ENCODE data around the gene ALKBH2.
A peak's percentile ranks its signal among the peaks of the same experiment; 100 is the strongest.
"Not testable (repeated sequence)": the region's sequence is repeated elsewhere in the genome, so short reads cannot be mapped to it uniquely, and the experiment has no call there.

ALKBH2 gene

DNA sequence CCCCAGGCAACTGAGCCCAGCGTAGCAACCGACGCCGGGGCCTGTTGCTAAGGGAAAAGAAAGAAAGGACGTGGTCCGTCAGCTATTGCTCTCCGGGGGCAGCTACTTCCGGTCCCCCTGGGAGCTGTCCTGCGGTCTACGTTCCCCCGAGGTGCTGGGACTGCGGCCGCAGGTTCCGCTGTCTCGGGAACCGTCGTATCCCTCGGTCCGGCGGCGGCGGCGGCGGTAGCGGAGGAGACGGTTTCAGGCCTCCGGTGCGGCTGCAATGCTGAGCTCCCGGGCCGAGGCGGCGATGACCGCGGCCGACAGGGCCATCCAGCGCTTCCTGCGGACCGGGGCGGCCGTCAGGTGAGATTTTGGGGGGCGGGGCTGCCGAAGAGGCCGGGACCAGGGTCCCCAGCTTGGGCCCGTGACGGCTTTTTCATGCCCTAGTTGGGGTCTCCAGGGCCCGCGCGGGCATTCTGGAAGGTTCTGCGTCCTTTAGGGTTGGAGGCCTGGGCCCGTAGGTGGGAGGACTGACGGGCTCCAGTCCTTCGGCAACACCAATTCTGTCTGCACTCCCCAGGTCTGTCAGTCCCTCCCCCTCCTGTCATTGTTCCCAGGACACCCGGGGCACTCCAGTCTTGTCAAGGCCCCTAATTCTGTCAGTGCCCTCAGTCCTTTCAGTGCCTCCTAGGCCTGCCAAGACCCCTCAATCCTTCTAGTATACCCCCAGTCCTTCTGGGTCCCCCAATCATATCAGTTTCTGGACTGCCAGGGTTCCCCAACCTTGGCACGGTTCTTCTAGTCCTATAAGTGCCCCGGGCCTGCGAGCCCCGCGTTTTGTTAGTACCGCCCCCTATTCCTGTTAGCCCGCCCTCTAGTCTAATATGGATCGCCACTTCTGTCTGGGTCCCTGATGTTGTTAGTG is 40.6 kb downstream of the ALKBH2 start, which contains the start of gene USP30:
Gene USP30 (plus strand): TSS at position 163 of the 910 bp plus-strand sequence. CDS start 103 bp downstream, at position 266.
- Histone ChIP-seq H3K9ac (ENCODE audit: low read depth, low read length, poor library complexity, severe bottlenecking) (peak within 1 kb of the TSS; percentile 87), H3K4me3 (ENCODE audit: low read length, poor library complexity, severe bottlenecking) (peak within 1 kb of the TSS; percentile 99), H3F3A (ENCODE audit: low read depth) (no peaks in the 10 kb centered on the region), H3K79me2 (ENCODE audit: insufficient read depth, low read length) (peaks cover 9% of the 10 kb centered on the region; the same call in 1 of the 2 replicates), H2AFZ (ENCODE audit: low read length) (peak within 1 kb of the TSS; percentile 98), H3K4me1 (ENCODE audit: insufficient read depth, low read length, poor library complexity, severe bottlenecking) (peaks cover 30% of the 10 kb centered on the region), H3K9me2 (replicated peaks; ENCODE audit: low read depth, low read length) (no peaks in the 10 kb centered on the region), H4K20me1 (ENCODE audit: insufficient read depth, low read length, poor library complexity, severe bottlenecking) (no peaks in the 10 kb centered on the region), H3K36me3 (ENCODE audit: insufficient read depth, low read length) (no peaks in the 10 kb centered on the region), H3K4me2 (ENCODE audit: low read depth, low read length, poor library complexity, severe bottlenecking) (peak within 1 kb of the TSS; percentile 98), H3K27me3 (ENCODE audit: insufficient read depth, low read length, poor library complexity, severe bottlenecking) (no peaks in the 10 kb centered on the region), H3K9me3 (ENCODE audit: insufficient read depth, low read depth, low read length) (no peaks in the 10 kb centered on the region)
- TF ChIP-seq, protein P1, sequence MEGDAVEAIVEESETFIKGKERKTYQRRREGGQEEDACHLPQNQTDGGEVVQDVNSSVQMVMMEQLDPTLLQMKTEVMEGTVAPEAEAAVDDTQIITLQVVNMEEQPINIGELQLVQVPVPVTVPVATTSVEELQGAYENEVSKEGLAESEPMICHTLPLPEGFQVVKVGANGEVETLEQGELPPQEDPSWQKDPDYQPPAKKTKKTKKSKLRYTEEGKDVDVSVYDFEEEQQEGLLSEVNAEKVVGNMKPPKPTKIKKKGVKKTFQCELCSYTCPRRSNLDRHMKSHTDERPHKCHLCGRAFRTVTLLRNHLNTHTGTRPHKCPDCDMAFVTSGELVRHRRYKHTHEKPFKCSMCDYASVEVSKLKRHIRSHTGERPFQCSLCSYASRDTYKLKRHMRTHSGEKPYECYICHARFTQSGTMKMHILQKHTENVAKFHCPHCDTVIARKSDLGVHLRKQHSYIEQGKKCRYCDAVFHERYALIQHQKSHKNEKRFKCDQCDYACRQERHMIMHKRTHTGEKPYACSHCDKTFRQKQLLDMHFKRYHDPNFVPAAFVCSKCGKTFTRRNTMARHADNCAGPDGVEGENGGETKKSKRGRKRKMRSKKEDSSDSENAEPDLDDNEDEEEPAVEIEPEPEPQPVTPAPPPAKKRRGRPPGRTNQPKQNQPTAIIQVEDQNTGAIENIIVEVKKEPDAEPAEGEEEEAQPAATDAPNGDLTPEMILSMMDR (conservative IDR thresholded peaks at IDR 0.05; ENCODE audit: low read length): no peak
- TF ChIP-seq EZH2phosphoT487 (IDR thresholded peaks at IDR 0.05; ENCODE audit: borderline replicate concordance): no peak

GRCh38 chr12:109052097-109052413 is 41.2 kb downstream of the ALKBH2 start:
- no peaks in the 10 kb centered on the region for H3K36me3 ChIP-seq (ENCODE audit: insufficient read depth, low read length)
- peak overlapping the region; percentile 11 for H3K9ac ChIP-seq (ENCODE audit: low read depth, low read length, poor library complexity, severe bottlenecking)
- no peaks in the 10 kb centered on the region for H3K9me3 ChIP-seq (ENCODE audit: insufficient read depth, low read depth, low read length)
- H3K9me2 ChIP-seq (replicated peaks; ENCODE audit: low read depth, low read length): no peaks in the 10 kb centered on the region
- H3K4me3 ChIP-seq (ENCODE audit: low read length, poor library complexity, severe bottlenecking): peak overlapping the region; percentile 99
- no peaks in the 10 kb centered on the region for H4K20me1 ChIP-seq (ENCODE audit: insufficient read depth, low read length, poor library complexity, severe bottlenecking)
- H3K4me1 ChIP-seq (ENCODE audit: insufficient read depth, low read length, poor library complexity, severe bottlenecking): peaks cover 30% of the 10 kb centered on the region
- H3K79me2 ChIP-seq (ENCODE audit: insufficient read depth, low read length): peaks cover 9% of the 10 kb centered on the region; the same call in 1 of the 2 replicates
- H2AFZ ChIP-seq (ENCODE audit: low read length): peak overlapping the region; percentile 89
- TF ChIP-seq, protein P1 (conservative IDR thresholded peaks at IDR 0.05; ENCODE audit: low read length): no peak
- TF ChIP-seq EZH2phosphoT487 (IDR thresholded peaks at IDR 0.05; ENCODE audit: borderline replicate concordance): no peak
- no peaks in the 10 kb centered on the region for H3K27me3 ChIP-seq (ENCODE audit: insufficient read depth, low read length, poor library complexity, severe bottlenecking)
- peak overlapping the region; percentile 98 for H3K4me2 ChIP-seq (ENCODE audit: low read depth, low read length, poor library complexity, severe bottlenecking)
- H3F3A ChIP-seq (ENCODE audit: low read depth): no peaks in the 10 kb centered on the region

- not testable (repeated sequence) for H3K9me3 ChIP-seq (ENCODE audit: insufficient read depth, low read depth, low read length); H3K4me3 ChIP-seq (ENCODE audit: low read length, poor library complexity, severe bottlenecking); H3K36me3 ChIP-seq (ENCODE audit: insufficient read depth, low read length); H3K9me2 ChIP-seq (replicated peaks; ENCODE audit: low read depth, low read length); H3K9ac ChIP-seq (ENCODE audit: low read depth, low read length, poor library complexity, severe bottlenecking); H3K79me2 ChIP-seq (ENCODE audit: insufficient read depth, low read length); H2AFZ ChIP-seq (ENCODE audit: low read length); H4K20me1 ChIP-seq (ENCODE audit: insufficient read depth, low read length, poor library complexity, severe bottlenecking); H3K27me3 ChIP-seq (ENCODE audit: insufficient read depth, low read length, poor library complexity, severe bottlenecking); H3F3A ChIP-seq (ENCODE audit: low read depth); H3K4me2 ChIP-seq (ENCODE audit: low read depth, low read length, poor library complexity, severe bottlenecking)
- H3K4me1 ChIP-seq (ENCODE audit: insufficient read depth, low read length, poor library complexity, severe bottlenecking): peaks cover 26% of the 10 kb centered on the region
These were observed 43.5 kb downstream of the ALKBH2 start for GRCh38 chr12:109049794-109050193.

DNA sequence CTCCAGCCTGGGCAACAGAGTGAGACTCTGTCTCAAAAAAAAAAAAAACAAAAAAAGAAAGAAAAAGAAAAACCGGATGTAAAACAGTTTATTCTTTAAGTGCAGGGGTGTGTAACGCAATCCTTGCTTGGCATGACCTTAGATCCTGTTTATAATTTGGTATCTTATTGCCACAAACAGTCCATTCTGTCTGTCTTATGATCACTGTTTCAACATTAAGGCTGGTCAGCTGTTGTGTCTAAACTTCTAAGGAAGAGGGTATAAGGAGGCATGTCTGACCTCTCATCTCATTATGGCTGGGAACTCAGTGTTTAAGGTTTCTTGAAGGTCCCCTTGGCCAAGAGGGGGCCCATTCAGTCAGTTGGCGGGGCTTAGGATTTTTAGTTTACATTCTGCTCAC is 44.6 kb downstream of the ALKBH2 start:
- H4K20me1 ChIP-seq (ENCODE audit: insufficient read depth, low read length, poor library complexity, severe bottlenecking): not testable (repeated sequence)

More for the DNA sequence above, 44.6 kb downstream of the ALKBH2 start:
- H3K4me2 ChIP-seq (ENCODE audit: low read depth, low read length, poor library complexity, severe bottlenecking); H3K79me2 ChIP-seq (ENCODE audit: insufficient read depth, low read length); H3K9ac ChIP-seq (ENCODE audit: low read depth, low read length, poor library complexity, severe bottlenecking); H3K4me3 ChIP-seq (ENCODE audit: low read length, poor library complexity, severe bottlenecking); H3F3A ChIP-seq (ENCODE audit: low read depth); H3K36me3 ChIP-seq (ENCODE audit: insufficient read depth, low read length); H2AFZ ChIP-seq (ENCODE audit: low read length); H3K9me3 ChIP-seq (ENCODE audit: insufficient read depth, low read depth, low read length); H3K27me3 ChIP-seq (ENCODE audit: insufficient read depth, low read length, poor library complexity, severe bottlenecking); H3K9me2 ChIP-seq (replicated peaks; ENCODE audit: low read depth, low read length): not testable (repeated sequence)
- H3K4me1 ChIP-seq (ENCODE audit: insufficient read depth, low read length, poor library complexity, severe bottlenecking): peaks cover 16% of the 10 kb centered on the region
